AML-193 (cell line): Measurements from ENCODE around the gene ZBTB16.

Experiments used
- DNase-seq, 2 experiments: peaks; one replicate each; lab custom pipeline; 2025; lab: John Stamatoyannopoulos, UW

Gene ZBTB16

DNA sequence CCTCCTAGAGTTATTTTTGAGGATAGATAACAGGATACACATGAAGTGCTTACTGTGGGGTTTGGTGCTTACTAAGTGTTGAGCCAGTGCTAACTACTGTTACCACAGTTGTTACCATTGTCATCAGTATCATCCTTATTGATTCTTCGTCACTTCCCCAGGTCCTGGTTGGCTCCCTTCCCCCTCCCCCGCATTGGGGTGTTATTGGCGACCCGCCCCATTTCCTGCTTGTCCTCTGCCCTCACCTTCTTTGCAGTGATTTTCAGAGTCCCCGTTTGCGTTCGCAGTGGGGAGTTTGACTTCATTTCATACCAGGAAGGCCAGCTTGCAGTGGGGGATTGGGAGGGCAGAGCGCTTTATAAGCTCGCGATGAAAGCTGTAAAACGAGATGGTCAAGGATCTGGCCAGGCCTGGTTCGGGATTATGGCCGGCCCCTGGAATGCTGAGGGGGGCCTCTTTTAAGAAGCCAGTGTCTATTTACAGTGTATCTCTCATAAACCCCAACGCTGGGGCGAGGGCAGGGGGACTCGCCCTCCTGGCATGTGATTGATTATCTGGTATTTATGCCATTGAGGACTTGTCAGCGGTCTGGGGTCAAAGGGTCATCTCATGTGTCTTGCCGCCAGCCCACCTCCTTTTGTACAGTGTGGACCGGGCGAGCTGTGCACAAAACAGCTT is 152.1 kb downstream of the ZBTB16 start:
- DNase-seq: no peak

- no peak for DNase-seq
Measured at GRCh38 chr11:114213622-114214021, 154.1 kb downstream of the ZBTB16 start.

DNA sequence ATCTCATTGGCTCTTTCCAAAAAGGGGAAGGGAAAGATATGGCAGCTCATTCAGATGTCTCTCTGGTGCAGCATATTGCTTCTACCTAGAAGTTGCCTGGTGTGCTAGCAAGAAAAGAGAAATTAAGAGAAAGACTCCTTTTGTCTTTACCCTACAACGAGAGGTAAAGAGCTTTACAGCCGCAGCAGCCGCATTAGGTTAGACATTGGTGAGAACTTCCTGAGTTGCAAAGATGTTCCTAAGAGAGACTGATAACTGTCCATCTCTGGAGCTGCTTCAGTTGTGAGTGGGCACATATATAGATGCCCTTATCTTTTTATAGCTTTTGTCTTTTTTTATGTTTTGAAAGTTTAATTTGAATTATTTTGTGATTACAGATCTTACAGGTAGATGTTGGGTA is 155.9 kb downstream of the ZBTB16 start:
- DNase-seq: no peak

DNA sequence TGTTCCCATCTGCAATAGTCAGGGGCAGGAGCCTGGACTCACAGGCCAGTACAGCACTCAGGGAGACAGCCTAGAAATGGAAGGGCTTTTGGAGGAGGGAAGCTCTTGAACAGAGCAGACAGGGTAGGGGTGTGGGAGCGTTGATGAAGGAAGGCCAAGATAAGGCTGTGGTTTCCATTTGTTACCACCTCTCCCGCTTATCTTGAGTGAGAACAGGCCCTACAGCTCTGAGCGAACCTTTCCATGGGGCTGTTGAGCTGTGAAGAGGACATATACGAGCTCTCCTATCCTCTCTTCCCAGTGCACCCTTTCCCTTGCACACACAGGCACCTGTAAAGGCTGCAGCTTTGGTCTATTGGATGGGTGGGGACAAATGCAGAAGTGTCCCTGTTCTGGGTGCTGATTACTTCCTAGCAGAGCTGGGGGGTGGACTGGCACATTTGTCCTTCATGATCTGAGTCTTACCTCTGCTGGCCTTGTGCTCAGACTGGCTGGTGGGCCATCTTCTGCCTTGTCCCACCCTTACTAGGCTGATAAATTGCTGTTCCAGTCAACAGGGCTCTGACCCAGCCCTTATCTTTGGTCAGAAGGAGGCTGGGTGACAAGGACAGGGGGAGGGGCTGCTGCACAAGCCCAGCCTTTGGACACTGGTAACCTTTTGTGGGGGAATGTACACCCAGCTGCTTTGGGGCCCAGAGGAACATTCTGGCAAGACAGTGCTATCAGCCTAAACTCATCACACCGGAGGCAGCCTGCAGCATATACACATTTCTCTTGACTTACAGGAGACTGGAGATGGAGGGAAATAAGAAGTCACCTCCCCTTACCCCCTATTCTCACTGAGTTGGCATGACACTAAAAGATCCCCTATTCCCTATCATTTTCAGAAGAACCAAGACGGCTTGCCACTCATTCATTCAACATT is 156.6 kb downstream of the ZBTB16 start:
- DNase-seq: no peak

- no peak for DNase-seq
Measured at GRCh38 chr11:114216796-114217180, 157.3 kb downstream of the ZBTB16 start.

DNA sequence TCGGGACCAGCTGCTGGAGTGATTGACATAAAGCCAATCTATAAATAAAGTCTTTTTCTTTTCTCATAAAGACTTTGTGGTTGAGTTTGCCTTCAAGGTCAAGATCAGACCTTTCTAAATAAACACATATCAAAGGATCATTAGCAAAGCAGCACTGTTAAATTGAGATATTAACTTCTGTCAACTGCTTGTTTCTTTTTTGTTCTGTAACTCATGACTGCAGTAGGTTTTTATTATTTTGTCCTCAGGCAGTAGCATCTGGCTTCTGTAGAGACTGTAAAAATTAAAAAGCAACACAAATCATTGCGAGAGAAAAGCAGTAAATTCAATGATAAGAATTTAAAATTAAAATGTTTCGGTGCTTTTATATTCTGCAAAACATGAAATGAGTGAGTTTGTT is 159.0 kb downstream of the ZBTB16 start:
- DNase-seq: no peak

DNA sequence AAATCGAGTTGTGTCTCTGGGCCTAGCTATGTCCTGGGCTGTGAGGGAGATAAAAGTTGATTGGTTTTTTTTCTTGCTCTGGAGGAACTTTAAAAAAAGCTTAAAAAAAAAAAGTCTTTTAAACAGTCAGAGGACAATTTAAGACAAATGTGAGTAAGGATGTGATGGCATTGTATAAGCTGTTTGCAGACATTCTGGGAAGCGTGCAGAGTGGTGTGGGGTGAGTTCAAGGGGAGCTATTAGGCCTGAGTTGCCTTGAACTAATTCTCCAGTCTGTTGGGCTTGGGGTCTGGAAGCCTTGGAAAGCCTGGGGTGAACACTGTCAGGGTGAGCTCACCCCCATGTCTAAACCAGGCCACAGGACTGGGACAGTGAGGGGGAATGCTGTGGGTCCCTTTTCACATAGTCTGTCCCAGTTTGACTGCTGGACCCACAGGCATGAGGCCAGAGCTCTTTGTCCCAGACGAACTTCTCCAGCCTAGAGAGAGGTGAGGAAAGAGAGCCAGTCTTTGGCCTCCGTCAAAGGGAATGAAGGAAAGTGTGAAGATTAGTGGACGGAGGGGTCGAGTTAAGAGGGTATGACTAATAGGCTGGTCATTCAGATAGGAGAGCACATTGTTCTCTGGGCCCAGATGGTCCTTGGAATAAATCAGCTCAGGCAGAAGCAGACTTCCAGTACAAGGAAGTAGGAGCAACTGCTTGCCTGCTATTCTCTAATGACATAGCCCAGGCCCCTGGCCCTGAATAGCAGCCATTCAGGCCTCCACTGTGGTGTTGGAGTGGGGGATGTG is 160.2 kb downstream of the ZBTB16 start:
- no peak for DNase-seq

- no peak for DNase-seq
Measured at GRCh38 chr11:114221037-114221436, 161.5 kb downstream of the ZBTB16 start.

DNA sequence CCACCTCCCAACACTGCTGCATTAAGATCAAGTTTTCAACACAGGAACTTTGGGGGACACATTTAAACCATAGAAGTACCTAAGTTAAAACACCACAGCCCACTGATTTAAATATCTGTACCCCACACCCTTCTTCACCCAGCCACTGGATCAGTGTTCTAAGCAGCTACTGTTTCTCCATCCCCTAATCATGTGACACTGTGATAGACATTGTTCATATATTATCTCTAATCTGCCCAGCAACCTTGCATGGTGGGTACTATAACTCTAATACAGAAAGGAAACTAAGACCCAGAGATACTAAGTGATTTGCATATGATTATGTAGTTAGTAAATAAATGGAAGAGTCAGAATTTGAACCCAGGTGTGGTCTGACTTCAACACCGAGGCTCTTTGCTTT is 166.2 kb downstream of the ZBTB16 start:
- DNase-seq: no peak

DNA sequence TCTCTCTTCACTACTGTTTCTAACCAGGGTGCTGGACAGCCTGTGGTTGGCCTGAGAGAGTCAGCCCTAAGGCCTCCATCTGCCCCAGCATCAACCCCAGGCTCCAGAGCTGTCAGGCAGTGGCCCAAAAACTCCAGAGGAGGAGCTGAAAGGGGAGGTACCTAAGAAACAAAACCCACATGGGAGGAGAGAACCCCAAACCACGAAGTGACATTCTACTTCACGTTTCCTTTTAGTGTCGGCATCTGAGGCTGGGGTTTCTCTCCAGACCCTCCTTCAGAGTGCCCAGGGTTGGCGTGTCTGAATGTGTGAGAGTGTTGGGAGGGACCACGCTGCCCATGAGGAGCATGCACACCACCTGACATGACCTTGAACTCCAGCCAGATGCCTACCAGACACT is 166.8 kb downstream of the ZBTB16 start:
- no peak for DNase-seq

- DNase-seq: no peak
Measured at GRCh38 chr11:114228435-114229411, 169.2 kb downstream of the ZBTB16 start.

GRCh38 chr11:114230031-114230704 is 170.7 kb downstream of the ZBTB16 start:
- no peak for DNase-seq

GRCh38 chr11:114232400-114233059 is 173.0 kb downstream of the ZBTB16 start:
- no peak for DNase-seq

- DNase-seq: no peak
Measured at GRCh38 chr11:114233755-114234154, 174.2 kb downstream of the ZBTB16 start.

GRCh38 chr11:114236829-114237228 is 177.3 kb downstream of the ZBTB16 start:
- DNase-seq: no peak

- DNase-seq: no peak
Measured at GRCh38 chr11:114237321-114238280, 178.1 kb downstream of the ZBTB16 start.

DNA sequence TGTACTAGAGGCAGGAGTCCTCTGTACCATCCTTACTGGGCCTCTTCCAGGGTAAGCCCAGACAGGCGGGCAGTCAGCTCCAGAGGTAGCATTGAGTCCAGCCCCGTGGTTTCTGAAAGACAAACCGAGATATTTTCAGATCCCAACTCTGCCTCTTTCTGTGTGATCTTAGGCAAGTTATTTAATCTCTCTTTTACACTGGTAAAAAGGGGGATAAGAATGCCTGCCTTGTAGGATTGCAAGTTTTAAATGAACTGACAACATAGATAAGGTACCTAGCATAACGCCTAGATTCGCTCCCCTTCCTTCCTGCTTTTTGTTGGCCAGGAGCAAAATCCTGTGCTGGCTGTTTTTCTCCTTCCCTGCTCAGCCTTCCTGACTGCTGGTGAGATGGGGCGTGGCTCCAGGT is 180.2 kb downstream of the ZBTB16 start:
- no peak for DNase-seq

GRCh38 chr11:114242032-114242431 is 182.5 kb downstream of the ZBTB16 start:
- no peak for DNase-seq
